ENCODE measurements around the gene TPX2.

Gene TPX2

DNA sequence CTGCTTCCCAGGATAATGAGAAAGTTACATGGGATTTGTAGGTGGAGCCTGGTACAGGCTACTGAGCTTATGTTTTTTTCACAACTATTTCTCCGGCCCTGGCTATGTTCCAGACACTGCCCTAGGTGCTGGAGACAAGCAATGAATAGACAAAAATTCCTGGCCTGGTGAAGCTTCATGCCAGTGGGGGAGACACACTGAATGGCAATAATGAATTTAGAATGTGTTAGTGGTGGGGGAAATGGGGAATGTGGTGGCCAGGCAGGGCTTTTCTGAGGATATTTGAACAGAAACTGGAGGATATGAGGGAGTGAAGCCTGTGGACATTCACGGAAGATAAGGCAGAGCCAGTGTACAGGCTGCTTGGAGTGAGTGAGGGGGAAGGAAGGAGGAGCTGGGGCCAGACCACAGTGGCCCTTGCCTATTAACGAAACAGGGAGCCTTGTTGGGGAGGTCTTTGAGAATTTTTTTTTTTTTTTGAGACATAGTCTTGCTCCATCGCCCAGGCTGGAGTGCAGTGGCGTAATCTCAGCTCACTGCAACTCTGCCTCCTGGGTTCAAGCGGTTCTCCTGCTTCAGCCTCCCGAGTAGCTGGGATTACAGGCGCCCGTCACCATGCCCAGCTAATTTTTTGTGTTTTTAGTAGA lies 99.7 kb downstream of the TPX2 start:
- CTCF ChIA-PET, result interaction anchor here (1.1 to 8.4 kb wide), 5 partner anchors 8 to 192 kb away, joined by 3 to 87 read pairs (median 35); partner anchors contain the start of genes FOXS1 and PDRG1
- POLR2A ChIA-PET, result interaction anchor here (0.6 to 2.2 kb wide), 2 partner anchors 11 to 41 kb away, joined by 7 to 8 read pairs; no protein-coding TSS in a partner anchor
- TF ChIP-seq ZNF658 (tag by site-specific recombination; IDR thresholded peaks at IDR 0.05) (no peak), ZNF266 (tag by site-specific recombination; IDR thresholded peaks at IDR 0.05; ENCODE audit: low read depth) (no peak), ZFP3 (tag by site-specific recombination; IDR thresholded peaks at IDR 0.05; ENCODE audit: low read depth) (no peak), ZNF560 (tag by site-specific recombination; IDR thresholded peaks at IDR 0.05; ENCODE audit: borderline replicate concordance) (no peak), MYNN (tag by site-specific recombination; IDR thresholded peaks at IDR 0.05; ENCODE audit: borderline replicate concordance) (no peak), KLF16 (tag by site-specific recombination; IDR thresholded peaks at IDR 0.05) (no peak), ZNF544 (tag by site-specific recombination; IDR thresholded peaks at IDR 0.05) (no peak), ZNF677 (tag by site-specific recombination; IDR thresholded peaks at IDR 0.05) (no peak), ZNF239 (tag by site-specific recombination; IDR thresholded peaks at IDR 0.05) (no peak), ZNF610 (tag by site-specific recombination; IDR thresholded peaks at IDR 0.05; ENCODE audit: borderline replicate concordance) (no peak)
- TF ChIP-seq, protein P1, sequence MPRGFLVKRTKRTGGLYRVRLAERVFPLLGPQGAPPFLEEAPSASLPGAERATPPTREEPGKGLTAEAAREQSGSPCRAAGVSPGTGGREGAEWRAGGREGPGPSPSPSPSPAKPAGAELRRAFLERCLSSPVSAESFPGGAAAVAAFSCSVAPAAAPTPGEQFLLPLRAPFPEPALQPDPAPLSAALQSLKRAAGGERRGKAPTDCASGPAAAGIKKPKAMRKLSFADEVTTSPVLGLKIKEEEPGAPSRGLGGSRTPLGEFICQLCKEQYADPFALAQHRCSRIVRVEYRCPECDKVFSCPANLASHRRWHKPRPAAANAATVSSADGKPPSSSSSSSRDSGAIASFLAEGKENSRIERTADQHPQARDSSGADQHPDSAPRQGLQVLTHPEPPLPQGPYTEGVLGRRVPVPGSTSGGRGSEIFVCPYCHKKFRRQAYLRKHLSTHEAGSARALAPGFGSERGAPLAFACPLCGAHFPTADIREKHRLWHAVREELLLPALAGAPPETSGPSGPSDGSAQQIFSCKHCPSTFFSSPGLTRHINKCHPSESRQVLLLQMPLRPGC (tag by site-specific recombination; IDR thresholded peaks at IDR 0.05), result no peak

DNA sequence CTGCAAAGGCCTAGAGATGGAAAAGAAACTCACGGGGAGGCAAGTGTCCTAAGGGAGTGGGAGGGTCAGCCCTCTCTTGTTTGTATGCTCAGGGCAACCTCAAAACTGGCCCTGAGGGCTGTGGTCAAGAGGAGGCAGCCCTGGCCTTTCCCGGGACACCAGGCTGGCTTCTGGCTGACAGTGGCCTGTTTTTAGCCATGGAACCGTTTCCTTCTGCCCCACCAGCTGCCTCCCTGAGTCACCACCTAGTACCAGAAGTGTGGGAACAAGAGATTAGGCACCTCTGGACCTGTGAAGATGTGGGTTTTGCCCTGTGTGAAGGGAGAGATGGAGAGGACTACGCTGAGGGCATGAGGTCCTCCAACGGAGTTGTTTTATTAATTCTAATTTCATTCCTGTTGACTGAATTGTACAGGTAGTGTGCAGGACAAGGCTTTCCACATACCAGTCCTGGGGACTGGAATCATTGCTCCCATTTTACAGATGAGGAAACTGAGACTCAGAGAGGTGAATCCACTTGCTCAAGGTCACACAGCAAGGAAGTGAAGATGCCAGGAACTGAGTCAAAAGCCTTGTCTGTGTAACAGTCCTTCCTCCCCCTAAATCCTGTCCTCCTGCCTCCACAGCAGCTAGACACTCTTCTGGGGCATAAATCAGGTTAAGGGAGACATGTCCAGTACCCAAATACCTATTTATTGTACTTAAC lies 100.8 kb downstream of the TPX2 start:
- TF ChIP-seq ZNF350 (tag by site-specific recombination; IDR thresholded peaks at IDR 0.05), result no peak
- TF ChIP-seq ZNF768 (tag by site-specific recombination; IDR thresholded peaks at IDR 0.05), result peak; percentile 90; the same call in 1 of the 2 replicates
- TF ChIP-seq SP7 (tag by site-specific recombination; IDR thresholded peaks at IDR 0.05), result no peak
- no peaks in the 10 kb centered on the region for H3K4me1 ChIP-seq (ENCODE audit: control insufficient read depth, insufficient read depth, low read length)
- POLR2A ChIA-PET, result interaction anchor here (2.2 kb wide), 1 partner anchor 40 kb away, joined by 8 read pairs; no protein-coding TSS in a partner anchor
- CTCF ChIA-PET, result interaction anchor here (4.5 to 8.4 kb wide), 2 partner anchors 7 to 13 kb away, joined by 35 to 87 read pairs; partner anchors contain the start of gene FOXS1
- no peaks in the 10 kb centered on the region for H3K36me3 ChIP-seq (ENCODE audit: control insufficient read depth in 2 of 2, insufficient read depth in 1 of 2, low read length in 2 of 2)
- H3K9me3 ChIP-seq (ENCODE audit: control insufficient read depth, insufficient read depth, low read depth, low read length), result no peaks in the 10 kb centered on the region
- no peak overlapping the region for H3K27ac ChIP-seq (ENCODE audit: extremely low read depth, low read depth, low read length)
- no peak overlapping the region for H3K4me3 ChIP-seq (ENCODE audit: low read depth, low read length)

More for the DNA sequence above, 99.7 kb downstream of the TPX2 start:
- no peak overlapping the region for H3K27ac ChIP-seq (ENCODE audit: extremely low read depth, low read depth, low read length)
- H3K9me3 ChIP-seq (ENCODE audit: control insufficient read depth, insufficient read depth, low read depth, low read length), result no peaks in the 10 kb centered on the region
- H3K36me3 ChIP-seq (ENCODE audit: control insufficient read depth in 2 of 2, insufficient read depth in 1 of 2, low read length in 2 of 2), result no peaks in the 10 kb centered on the region
- H3K4me3 ChIP-seq (ENCODE audit: low read depth, low read length), result no peak overlapping the region
- H3K4me1 ChIP-seq (ENCODE audit: control insufficient read depth, insufficient read depth, low read length), result no peaks in the 10 kb centered on the region

DNA sequence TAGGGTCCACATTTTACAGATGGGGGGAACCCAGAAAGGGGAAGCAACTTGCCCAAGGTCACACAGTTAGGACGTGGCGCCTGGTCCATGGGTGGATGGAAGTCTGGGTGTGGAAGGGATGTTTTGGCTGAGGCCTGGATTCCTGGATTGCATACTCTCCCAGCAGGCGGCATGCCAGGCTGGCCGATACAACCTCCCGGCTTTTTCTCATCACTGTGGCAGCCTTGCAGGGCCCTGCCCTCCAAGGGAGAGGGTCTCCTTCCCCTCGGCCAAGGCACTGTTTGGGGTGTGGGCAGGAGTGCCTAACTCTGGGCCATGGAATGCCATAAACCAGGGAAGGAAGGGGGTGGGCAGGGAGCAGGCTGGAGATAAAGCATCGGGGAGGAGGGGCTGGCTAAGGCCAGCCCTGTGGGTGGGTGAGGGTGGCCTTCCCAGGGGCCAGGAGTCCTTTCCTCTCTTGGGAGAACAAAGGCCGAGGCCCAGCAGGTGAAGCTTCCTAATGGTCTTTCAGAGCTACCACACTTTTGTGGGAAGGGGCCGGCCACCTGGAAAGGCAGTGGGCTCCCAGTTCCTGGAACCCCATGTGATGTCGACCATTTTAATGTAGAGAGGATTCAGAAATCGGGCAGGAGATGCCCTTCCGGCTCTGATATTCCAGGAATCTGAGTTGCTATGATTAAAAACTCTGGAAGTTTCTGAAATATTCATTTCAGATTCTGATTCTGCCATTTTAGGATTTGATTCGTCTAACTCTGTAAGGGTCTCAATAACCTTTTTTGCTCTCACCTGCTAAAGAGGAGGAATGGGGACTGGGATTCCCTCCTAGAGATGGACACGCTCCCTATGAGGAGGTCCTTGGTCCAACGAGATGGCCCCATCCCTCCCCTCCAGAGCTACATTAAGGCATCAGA lies 102.1 kb downstream of the TPX2 start:
- ChIA-PET CTCF (interaction anchor here (0.6 to 3.7 kb wide), 3 partner anchors 11 to 812 kb away, joined by 3 to 17 read pairs (median 3); no protein-coding TSS in a partner anchor), POLR2A (no interaction called here)
- no peak overlapping the region for H3K27ac ChIP-seq (ENCODE audit: extremely low read depth, low read depth, low read length)
- no peak overlapping the region for H3K4me3 ChIP-seq (ENCODE audit: low read depth, low read length)
- H3K36me3 ChIP-seq (ENCODE audit: control insufficient read depth in 2 of 2, insufficient read depth in 1 of 2, low read length in 2 of 2), result no peaks in the 10 kb centered on the region
- H3K4me1 ChIP-seq (ENCODE audit: control insufficient read depth, insufficient read depth, low read length), result no peaks in the 10 kb centered on the region
- H3K9me3 ChIP-seq (ENCODE audit: control insufficient read depth, insufficient read depth, low read depth, low read length), result no peaks in the 10 kb centered on the region
- no peak for TF ChIP-seq ZNF571 (tag by site-specific recombination; IDR thresholded peaks at IDR 0.05)
- TF ChIP-seq ZFHX2 (tag by site-specific recombination; conservative IDR thresholded peaks at IDR 0.05), result peak; percentile 47
- no peak for TF ChIP-seq ZNF510 (tag by site-specific recombination; IDR thresholded peaks at IDR 0.05; ENCODE audit: insufficient replicate concordance)
- TF ChIP-seq, protein P2, sequence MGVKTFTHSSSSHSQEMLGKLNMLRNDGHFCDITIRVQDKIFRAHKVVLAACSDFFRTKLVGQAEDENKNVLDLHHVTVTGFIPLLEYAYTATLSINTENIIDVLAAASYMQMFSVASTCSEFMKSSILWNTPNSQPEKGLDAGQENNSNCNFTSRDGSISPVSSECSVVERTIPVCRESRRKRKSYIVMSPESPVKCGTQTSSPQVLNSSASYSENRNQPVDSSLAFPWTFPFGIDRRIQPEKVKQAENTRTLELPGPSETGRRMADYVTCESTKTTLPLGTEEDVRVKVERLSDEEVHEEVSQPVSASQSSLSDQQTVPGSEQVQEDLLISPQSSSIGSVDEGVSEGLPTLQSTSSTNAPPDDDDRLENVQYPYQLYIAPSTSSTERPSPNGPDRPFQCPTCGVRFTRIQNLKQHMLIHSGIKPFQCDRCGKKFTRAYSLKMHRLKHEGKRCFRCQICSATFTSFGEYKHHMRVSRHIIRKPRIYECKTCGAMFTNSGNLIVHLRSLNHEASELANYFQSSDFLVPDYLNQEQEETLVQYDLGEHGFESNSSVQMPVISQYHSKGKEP (tag by site-specific recombination; IDR thresholded peaks at IDR 0.05), result no peak
- TF ChIP-seq KLF7 (tag by site-specific recombination; IDR thresholded peaks at IDR 0.05; ENCODE audit: borderline replicate concordance), result no peak
- peak; percentile 75 for TF ChIP-seq EGR2 (tag by site-specific recombination; IDR thresholded peaks at IDR 0.05; ENCODE audit: low read depth)
- TF ChIP-seq ZBTB48 (tag by site-specific recombination; IDR thresholded peaks at IDR 0.05), result no peak
- no peak for TF ChIP-seq ZNF549 (tag by site-specific recombination; IDR thresholded peaks at IDR 0.05)
- no peak for TF ChIP-seq ZNF335 (tag by site-specific recombination; conservative IDR thresholded peaks at IDR 0.05)
- TF ChIP-seq BCL11B (tag by site-specific recombination; IDR thresholded peaks at IDR 0.05; ENCODE audit: low read depth), result no peak
- no peak for TF ChIP-seq ZNF37A (tag by site-specific recombination; IDR thresholded peaks at IDR 0.05)
